WTC11 (cell line): ENCODE data around the gene SETMAR.

Experiments used
- CTCF ChIP-seq: fragments of 200-600 bp; IDR thresholded peaks from 2 replicates; pipeline ENCODE4 v1.8.0; 2022; ENCODE audit warnings: antibody characterized with exemption
- EMX1 ChIP-seq: fragments of 250-450 bp; sonication (Bioruptor Pico); IDR thresholded peaks from 2 replicates; pipeline ENCODE4 v1.8.0; 2021; ENCODE audit warnings: mild to moderate bottlenecking
- TCF7 ChIP-seq: sonication (generic); formaldehyde crosslinking; IDR thresholded peaks from 2 replicates; pipeline ENCODE4 v1.8.0; 2022; ENCODE audit warnings: mild to moderate bottlenecking, low read depth, missing genetic modification reagents, moderate library complexity

- TF ChIP-seq TCF7 (CRISPR knock-in tag) (no peak), CTCF (no peak), EMX1 (no peak)
Observed at GRCh38 chr3:4264040-4264439, 39.1 kb upstream of the SETMAR start.
